WTC11 (cell line): ENCODE data around the gene GABRE. TPM values are rescaled to one million over a fixed set of nuclear protein-coding genes. Genes with fewer than 3 reads are reported as not detected.

Experiments
- ATAC-seq: fragments of 200-7000 bp; cut with Tn5 transposase; 2 replicates; pipeline ENCODE4 v1.10.0; 2021; ENCODE audit warnings: mild to moderate bottlenecking, moderate library complexity
- CTCF ChIA-PET: fragments of 300-600 bp; sonication (Branson Sonifier 250); formaldehyde crosslinking; loops from one replicate; lab custom pipeline; 2021; ENCODE audit warnings: antibody characterized with exemption; lab: Charles Lee
- POLR2A ChIA-PET: fragments of 350-600 bp; sonication (Branson Sonifier 250); formaldehyde crosslinking; loops from one replicate; lab custom pipeline; 2021; ENCODE audit warnings: antibody characterized with exemption; lab: Charles Lee
- DNase-seq: peaks from one replicate; pipeline ENCODE4 v3.0.0; 2021; ENCODE audit warnings: low spot score
- H3K27ac Mint-ChIP-seq: 2 replicates; pipeline ENCODE4 v1.8.0; 2021; ENCODE audit warnings: mixed read lengths
- H3K27me3 Mint-ChIP-seq: 2 replicates; pipeline ENCODE4 v1.8.0; 2021; ENCODE audit warnings: low read depth, mild to moderate bottlenecking, moderate library complexity, mixed read lengths
- H3K36me3 Mint-ChIP-seq: 2 replicates; pipeline ENCODE4 v1.8.0; 2021; ENCODE audit warnings: mixed read lengths
- H3K4me1 Mint-ChIP-seq: 2 replicates; pipeline ENCODE4 v1.8.0; 2022; ENCODE audit warnings: mixed read lengths
- H3K4me3 Mint-ChIP-seq: 2 replicates; pipeline ENCODE4 v1.8.0; 2021; ENCODE audit warnings: mild to moderate bottlenecking, moderate library complexity, mixed read lengths
- H3K9me3 Mint-ChIP-seq: 2 replicates; pipeline ENCODE4 v1.8.0; 2021; ENCODE audit warnings: mixed read lengths
- CBFB ChIP-seq: sonication (generic); formaldehyde crosslinking; IDR thresholded peaks from 2 replicates; pipeline ENCODE4 v1.8.1; 2022; ENCODE audit warnings: mild to moderate bottlenecking, low read depth, missing genetic modification reagents
- ESRRA ChIP-seq: sonication (generic); formaldehyde crosslinking; IDR thresholded peaks from 2 replicates; pipeline ENCODE4 v1.8.1; 2022; ENCODE audit warnings: mild to moderate bottlenecking, missing genetic modification reagents, borderline replicate concordance
- FOXP1 ChIP-seq: sonication (generic); formaldehyde crosslinking; IDR thresholded peaks from 2 replicates; pipeline ENCODE4 v1.8.0; 2022; ENCODE audit warnings: missing genetic modification reagents, mild to moderate bottlenecking, moderate library complexity, borderline replicate concordance
- GRHL2 ChIP-seq: fragments of 250-450 bp; sonication (Bioruptor Pico); IDR thresholded peaks from 2 replicates; pipeline ENCODE4 v1.8.0; 2022; ENCODE audit warnings: mild to moderate bottlenecking, moderate library complexity; ENCODE audit not compliant: insufficient replicate concordance, severe bottlenecking
- HMGA2 ChIP-seq: fragments of 250-450 bp; sonication (Bioruptor Pico); IDR thresholded peaks from 2 replicates; pipeline ENCODE4 v1.4.0; 2021; ENCODE audit warnings: mild to moderate bottlenecking, moderate library complexity
- JAZF1 ChIP-seq: fragments of 250-450 bp; sonication (Bioruptor Pico); IDR thresholded peaks from 2 replicates; pipeline ENCODE4 v1.9.0; 2021; ENCODE audit warnings: moderate library complexity, mild to moderate bottlenecking, inconsistent platforms
- NR2C2 ChIP-seq: sonication (generic); formaldehyde crosslinking; IDR thresholded peaks from 2 replicates; pipeline ENCODE4 v1.8.0; 2022; ENCODE audit warnings: mild to moderate bottlenecking, missing genetic modification reagents
- RELA ChIP-seq: sonication (generic); formaldehyde crosslinking; IDR thresholded peaks from 2 replicates; pipeline ENCODE4 v1.8.1; 2022; ENCODE audit warnings: missing genetic modification reagents, mild to moderate bottlenecking, borderline replicate concordance
- RORB ChIP-seq: fragments of 250-450 bp; sonication (Bioruptor Pico); IDR thresholded peaks from 2 replicates; pipeline ENCODE4 v1.9.0; 2021; ENCODE audit warnings: mild to moderate bottlenecking
- SMAD3 ChIP-seq: sonication (generic); formaldehyde crosslinking; IDR thresholded peaks from 2 replicates; pipeline ENCODE4 v1.8.0; 2022; ENCODE audit warnings: missing genetic modification reagents, mild to moderate bottlenecking, borderline replicate concordance
- TP53 ChIP-seq: sonication (generic); formaldehyde crosslinking; IDR thresholded peaks from 2 replicates; pipeline ENCODE4 v1.8.1; 2023; ENCODE audit warnings: mild to moderate bottlenecking, missing genetic modification reagents
- ZNF138 ChIP-seq: sonication (generic); formaldehyde crosslinking; conservative IDR thresholded peaks from 2 replicates; pipeline ENCODE4 v1.8.1; 2022; ENCODE audit warnings: mild to moderate bottlenecking, moderate library complexity, missing genetic modification reagents
- ZNF317 ChIP-seq: sonication (generic); formaldehyde crosslinking; IDR thresholded peaks from 2 replicates; pipeline ENCODE4 v1.8.1; 2023; ENCODE audit warnings: low read depth, mild to moderate bottlenecking, moderate library complexity, missing genetic modification reagents, borderline replicate concordance
- total RNA-seq: library from RNA; stranded (reverse); gene quantifications from 3 replicates; pipeline ENCODE4 v1.2.3, GENCODE V29; 2021
- TF ChIP-seq, protein P1 (sequence below): sonication (generic); formaldehyde crosslinking; IDR thresholded peaks from 2 replicates; pipeline ENCODE4 v1.8.1; 2022; ENCODE audit warnings: low read depth, missing genetic modification reagents, borderline replicate concordance
- TF ChIP-seq, protein P2 (sequence below): fragments of 200-600 bp; IDR thresholded peaks from 2 replicates; pipeline ENCODE4 v1.8.0; 2022; ENCODE audit warnings: antibody characterized with exemption
- TF ChIP-seq, protein P3 (sequence below): sonication (generic); formaldehyde crosslinking; IDR thresholded peaks from 2 replicates; pipeline ENCODE4 v1.8.1; 2022; ENCODE audit warnings: low read depth, mild to moderate bottlenecking, moderate library complexity, missing genetic modification reagents, borderline replicate concordance
- TF ChIP-seq, protein P4 (sequence below): sonication (generic); formaldehyde crosslinking; IDR thresholded peaks from 2 replicates; pipeline ENCODE4 v1.8.1; 2023; ENCODE audit warnings: mild to moderate bottlenecking, missing genetic modification reagents
- TF ChIP-seq, protein P5 (sequence below): sonication (generic); formaldehyde crosslinking; IDR thresholded peaks from 2 replicates; pipeline ENCODE4 v1.8.0; 2022; ENCODE audit warnings: mild to moderate bottlenecking, missing genetic modification reagents
- TF ChIP-seq, protein P6 (sequence below): sonication (generic); formaldehyde crosslinking; IDR thresholded peaks from 2 replicates; pipeline ENCODE4 v1.8.0; 2022; ENCODE audit warnings: mild to moderate bottlenecking, missing genetic modification reagents
- TF ChIP-seq, protein P7 (sequence below): fragments of 250-450 bp; sonication (Bioruptor Pico); IDR thresholded peaks from 2 replicates; pipeline ENCODE4 v2.1.2; 2022; ENCODE audit warnings: mild to moderate bottlenecking, moderate library complexity
- TF ChIP-seq, protein P8 (sequence below): sonication (generic); formaldehyde crosslinking; IDR thresholded peaks from 2 replicates; pipeline ENCODE4 v1.8.1; 2023; ENCODE audit warnings: mild to moderate bottlenecking, missing genetic modification reagents, moderate library complexity
- TF ChIP-seq, protein P9 (sequence below): sonication (generic); formaldehyde crosslinking; IDR thresholded peaks from 2 replicates; pipeline ENCODE4 v1.8.1; 2022; ENCODE audit warnings: mild to moderate bottlenecking, moderate library complexity, missing genetic modification reagents

GABRE gene
- total RNA-seq, 1 experiment from 2014 or later = 6.5 TPM

DNA sequence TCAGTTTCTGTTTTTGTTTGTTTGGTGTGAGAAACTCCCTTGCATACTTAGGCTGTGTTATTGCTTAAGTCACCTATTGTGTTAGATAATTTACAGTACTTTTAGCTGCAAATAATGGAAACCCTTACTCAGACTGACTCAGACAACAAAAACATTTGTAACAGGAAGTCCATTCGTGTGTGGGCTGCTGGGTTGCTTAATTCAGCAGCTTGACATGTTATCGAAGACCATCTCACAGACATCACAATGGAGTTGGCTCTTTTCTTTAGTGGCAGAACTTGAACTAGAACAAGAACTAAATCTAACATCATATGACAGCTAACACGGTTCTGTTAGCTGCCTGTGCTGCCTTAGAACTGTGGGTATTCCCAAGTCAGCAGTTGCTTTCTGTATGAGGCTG, 9.9 kb upstream of the GABRE start (continued):
- TF ChIP-seq, protein P1, sequence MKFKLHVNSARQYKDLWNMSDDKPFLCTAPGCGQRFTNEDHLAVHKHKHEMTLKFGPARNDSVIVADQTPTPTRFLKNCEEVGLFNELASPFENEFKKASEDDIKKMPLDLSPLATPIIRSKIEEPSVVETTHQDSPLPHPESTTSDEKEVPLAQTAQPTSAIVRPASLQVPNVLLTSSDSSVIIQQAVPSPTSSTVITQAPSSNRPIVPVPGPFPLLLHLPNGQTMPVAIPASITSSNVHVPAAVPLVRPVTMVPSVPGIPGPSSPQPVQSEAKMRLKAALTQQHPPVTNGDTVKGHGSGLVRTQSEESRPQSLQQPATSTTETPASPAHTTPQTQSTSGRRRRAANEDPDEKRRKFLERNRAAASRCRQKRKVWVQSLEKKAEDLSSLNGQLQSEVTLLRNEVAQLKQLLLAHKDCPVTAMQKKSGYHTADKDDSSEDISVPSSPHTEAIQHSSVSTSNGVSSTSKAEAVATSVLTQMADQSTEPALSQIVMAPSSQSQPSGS (CRISPR knock-in tag) = no peak
- TF ChIP-seq, protein P2, sequence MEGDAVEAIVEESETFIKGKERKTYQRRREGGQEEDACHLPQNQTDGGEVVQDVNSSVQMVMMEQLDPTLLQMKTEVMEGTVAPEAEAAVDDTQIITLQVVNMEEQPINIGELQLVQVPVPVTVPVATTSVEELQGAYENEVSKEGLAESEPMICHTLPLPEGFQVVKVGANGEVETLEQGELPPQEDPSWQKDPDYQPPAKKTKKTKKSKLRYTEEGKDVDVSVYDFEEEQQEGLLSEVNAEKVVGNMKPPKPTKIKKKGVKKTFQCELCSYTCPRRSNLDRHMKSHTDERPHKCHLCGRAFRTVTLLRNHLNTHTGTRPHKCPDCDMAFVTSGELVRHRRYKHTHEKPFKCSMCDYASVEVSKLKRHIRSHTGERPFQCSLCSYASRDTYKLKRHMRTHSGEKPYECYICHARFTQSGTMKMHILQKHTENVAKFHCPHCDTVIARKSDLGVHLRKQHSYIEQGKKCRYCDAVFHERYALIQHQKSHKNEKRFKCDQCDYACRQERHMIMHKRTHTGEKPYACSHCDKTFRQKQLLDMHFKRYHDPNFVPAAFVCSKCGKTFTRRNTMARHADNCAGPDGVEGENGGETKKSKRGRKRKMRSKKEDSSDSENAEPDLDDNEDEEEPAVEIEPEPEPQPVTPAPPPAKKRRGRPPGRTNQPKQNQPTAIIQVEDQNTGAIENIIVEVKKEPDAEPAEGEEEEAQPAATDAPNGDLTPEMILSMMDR = no peak
- TF ChIP-seq ESRRA (CRISPR knock-in tag) = no peak
- no peak for TF ChIP-seq ZNF317

DNA sequence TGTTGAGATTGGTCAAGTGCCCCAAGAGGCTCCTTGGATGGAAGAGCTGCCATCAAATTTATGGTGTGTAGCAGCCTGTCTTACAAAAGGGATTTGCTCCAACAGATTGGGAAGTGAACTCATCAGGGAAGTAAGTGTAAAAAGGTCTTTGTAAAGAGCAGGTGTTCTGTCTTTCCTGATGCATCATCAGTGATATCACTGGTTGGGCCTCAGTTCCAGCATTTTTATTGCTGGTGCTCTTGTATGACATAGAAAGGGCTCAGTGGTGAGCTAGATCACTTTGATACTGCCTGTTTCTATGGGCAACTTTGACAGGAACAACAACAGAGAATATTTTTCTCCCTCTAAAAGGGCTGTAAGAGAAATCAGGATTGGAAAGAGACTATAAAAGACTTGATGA, 8.7 kb upstream of the GABRE start:
- ATAC-seq (no peak), DNase-seq (no peak)
- peaks cover 7% of the 10 kb centered on the region for H3K4me1 Mint-ChIP-seq
- TF ChIP-seq RELA (CRISPR knock-in tag) (no peak), TP53 (CRISPR knock-in tag) (no peak), SMAD3 (CRISPR knock-in tag) (no peak), JAZF1 (CRISPR knock-in tag) (no peak), ESRRA (CRISPR knock-in tag) (no peak), ZNF138 (CRISPR knock-in tag) (no peak), FOXP1 (CRISPR knock-in tag) (no peak), RORB (CRISPR knock-in tag) (no peak), GRHL2 (CRISPR knock-in tag) (no peak), NR2C2 (CRISPR knock-in tag) (no peak), HMGA2 (CRISPR knock-in tag) (no peak), CBFB (no peak)
- TF ChIP-seq, protein P3, sequence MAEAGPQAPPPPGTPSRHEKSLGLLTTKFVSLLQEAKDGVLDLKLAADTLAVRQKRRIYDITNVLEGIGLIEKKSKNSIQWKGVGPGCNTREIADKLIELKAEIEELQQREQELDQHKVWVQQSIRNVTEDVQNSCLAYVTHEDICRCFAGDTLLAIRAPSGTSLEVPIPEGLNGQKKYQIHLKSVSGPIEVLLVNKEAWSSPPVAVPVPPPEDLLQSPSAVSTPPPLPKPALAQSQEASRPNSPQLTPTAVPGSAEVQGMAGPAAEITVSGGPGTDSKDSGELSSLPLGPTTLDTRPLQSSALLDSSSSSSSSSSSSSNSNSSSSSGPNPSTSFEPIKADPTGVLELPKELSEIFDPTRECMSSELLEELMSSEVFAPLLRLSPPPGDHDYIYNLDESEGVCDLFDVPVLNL (CRISPR knock-in tag) = no peak
- TF ChIP-seq, protein P4, sequence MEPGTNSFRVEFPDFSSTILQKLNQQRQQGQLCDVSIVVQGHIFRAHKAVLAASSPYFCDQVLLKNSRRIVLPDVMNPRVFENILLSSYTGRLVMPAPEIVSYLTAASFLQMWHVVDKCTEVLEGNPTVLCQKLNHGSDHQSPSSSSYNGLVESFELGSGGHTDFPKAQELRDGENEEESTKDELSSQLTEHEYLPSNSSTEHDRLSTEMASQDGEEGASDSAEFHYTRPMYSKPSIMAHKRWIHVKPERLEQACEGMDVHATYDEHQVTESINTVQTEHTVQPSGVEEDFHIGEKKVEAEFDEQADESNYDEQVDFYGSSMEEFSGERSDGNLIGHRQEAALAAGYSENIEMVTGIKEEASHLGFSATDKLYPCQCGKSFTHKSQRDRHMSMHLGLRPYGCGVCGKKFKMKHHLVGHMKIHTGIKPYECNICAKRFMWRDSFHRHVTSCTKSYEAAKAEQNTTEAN (CRISPR knock-in tag) = no peak
- TF ChIP-seq, protein P1 (CRISPR knock-in tag) = no peak
- TF ChIP-seq, protein P5, sequence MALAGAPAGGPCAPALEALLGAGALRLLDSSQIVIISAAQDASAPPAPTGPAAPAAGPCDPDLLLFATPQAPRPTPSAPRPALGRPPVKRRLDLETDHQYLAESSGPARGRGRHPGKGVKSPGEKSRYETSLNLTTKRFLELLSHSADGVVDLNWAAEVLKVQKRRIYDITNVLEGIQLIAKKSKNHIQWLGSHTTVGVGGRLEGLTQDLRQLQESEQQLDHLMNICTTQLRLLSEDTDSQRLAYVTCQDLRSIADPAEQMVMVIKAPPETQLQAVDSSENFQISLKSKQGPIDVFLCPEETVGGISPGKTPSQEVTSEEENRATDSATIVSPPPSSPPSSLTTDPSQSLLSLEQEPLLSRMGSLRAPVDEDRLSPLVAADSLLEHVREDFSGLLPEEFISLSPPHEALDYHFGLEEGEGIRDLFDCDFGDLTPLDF (CRISPR knock-in tag) = no peak
- TF ChIP-seq, protein P6, sequence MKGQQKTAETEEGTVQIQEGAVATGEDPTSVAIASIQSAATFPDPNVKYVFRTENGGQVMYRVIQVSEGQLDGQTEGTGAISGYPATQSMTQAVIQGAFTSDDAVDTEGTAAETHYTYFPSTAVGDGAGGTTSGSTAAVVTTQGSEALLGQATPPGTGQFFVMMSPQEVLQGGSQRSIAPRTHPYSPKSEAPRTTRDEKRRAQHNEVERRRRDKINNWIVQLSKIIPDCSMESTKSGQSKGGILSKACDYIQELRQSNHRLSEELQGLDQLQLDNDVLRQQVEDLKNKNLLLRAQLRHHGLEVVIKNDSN (CRISPR knock-in tag) = no peak
- TF ChIP-seq, protein P7, sequence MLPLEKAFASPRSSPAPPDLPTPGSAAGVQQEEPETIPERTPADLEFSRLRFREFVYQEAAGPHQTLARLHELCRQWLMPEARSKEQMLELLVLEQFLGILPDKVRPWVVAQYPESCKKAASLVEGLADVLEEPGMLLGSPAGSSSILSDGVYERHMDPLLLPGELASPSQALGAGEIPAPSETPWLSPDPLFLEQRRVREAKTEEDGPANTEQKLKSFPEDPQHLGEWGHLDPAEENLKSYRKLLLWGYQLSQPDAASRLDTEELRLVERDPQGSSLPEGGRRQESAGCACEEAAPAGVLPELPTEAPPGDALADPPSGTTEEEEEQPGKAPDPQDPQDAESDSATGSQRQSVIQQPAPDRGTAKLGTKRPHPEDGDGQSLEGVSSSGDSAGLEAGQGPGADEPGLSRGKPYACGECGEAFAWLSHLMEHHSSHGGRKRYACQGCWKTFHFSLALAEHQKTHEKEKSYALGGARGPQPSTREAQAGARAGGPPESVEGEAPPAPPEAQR (CRISPR knock-in tag) = no peak
- TF ChIP-seq, protein P8, sequence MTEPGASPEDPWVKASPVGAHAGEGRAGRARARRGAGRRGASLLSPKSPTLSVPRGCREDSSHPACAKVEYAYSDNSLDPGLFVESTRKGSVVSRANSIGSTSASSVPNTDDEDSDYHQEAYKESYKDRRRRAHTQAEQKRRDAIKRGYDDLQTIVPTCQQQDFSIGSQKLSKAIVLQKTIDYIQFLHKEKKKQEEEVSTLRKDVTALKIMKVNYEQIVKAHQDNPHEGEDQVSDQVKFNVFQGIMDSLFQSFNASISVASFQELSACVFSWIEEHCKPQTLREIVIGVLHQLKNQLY (CRISPR knock-in tag) = no peak
- TF ChIP-seq, protein P9, sequence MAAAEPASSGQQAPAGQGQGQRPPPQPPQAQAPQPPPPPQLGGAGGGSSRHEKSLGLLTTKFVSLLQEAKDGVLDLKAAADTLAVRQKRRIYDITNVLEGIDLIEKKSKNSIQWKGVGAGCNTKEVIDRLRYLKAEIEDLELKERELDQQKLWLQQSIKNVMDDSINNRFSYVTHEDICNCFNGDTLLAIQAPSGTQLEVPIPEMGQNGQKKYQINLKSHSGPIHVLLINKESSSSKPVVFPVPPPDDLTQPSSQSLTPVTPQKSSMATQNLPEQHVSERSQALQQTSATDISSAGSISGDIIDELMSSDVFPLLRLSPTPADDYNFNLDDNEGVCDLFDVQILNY (CRISPR knock-in tag) = no peak
- no peaks in the 10 kb centered on the region for H3K36me3 Mint-ChIP-seq
- H3K27ac Mint-ChIP-seq = no peak overlapping the region
- no peaks in the 10 kb centered on the region for H3K27me3 Mint-ChIP-seq
- H3K9me3 Mint-ChIP-seq = no peaks in the 10 kb centered on the region
- ChIA-PET POLR2A (no interaction called here), CTCF (no interaction called here)
- no peak overlapping the region for H3K4me3 Mint-ChIP-seq
